ENCODE measurements around the gene ACR.

The ACR gene

DNA sequence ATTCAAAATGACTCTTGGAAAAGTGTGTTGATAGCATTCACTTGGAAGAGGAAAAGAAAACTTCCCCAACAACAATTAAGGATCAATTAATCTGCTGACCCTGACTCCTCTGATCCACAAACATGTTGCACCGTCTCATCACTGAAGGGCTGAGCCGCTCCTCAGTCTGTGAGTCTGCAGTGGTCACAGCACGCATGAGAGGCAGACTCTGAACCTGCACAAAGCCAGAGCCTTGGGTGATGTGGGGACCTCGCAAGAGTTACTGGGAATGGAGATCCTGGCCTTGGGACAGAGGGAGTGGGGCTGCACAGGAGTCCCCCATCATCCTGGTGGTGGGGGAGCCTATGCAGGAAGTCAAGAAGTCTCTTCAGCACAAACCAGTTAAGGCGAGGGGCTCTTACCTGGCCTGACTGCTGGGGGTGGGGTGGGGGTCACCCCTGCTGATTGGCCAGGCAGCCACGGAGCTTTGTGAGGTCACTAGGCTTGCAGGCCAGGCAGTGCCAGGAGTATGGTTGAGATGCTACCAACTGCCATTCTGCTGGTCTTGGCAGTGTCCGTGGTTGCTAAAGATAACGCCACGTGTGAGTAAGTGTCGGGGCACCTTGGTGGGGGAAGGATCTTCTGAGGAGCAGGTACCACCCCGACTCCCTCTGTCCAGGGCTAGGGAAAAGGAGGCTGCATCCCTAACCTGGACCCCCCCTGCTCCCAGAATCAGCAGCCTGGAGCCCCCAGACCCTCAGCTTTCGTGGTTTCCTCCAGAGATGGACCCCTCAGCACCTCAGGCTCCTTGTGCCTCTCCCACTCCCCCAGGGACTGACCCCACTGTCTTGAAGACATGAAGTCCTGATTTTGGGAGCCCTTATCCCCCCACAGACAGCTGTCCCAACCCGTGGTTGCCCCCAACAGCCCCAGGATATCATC is at the start of gene ACR:
TSS of gene ACR (plus strand) at position 477 of the 921 bp plus-strand sequence. CDS start at position 509, 32 bp downstream.
- DNase-seq (ENCODE audit: low spot score): no peak

DNA sequence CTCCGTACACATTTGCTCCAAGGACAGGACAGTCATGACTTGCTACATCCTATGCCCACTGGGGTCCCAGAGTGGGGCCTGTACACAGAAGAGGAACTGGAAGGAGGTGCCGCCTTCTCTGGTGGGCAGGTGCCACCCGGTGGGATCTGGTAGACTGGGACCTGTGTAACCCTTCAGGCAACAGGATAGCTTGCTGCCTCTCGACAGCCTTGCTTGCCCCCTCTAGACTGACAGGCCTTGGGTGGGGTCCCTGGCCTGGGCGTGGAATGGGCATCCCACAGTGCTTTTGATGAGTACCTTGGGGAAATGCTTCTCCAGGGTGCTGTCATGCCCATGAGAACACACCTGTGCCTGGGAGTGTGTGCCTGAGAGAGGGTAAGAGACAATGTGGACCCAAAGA is 49.6 kb upstream of the ACR start:
- DNase-seq (ENCODE audit: low spot score): no peak

DNA sequence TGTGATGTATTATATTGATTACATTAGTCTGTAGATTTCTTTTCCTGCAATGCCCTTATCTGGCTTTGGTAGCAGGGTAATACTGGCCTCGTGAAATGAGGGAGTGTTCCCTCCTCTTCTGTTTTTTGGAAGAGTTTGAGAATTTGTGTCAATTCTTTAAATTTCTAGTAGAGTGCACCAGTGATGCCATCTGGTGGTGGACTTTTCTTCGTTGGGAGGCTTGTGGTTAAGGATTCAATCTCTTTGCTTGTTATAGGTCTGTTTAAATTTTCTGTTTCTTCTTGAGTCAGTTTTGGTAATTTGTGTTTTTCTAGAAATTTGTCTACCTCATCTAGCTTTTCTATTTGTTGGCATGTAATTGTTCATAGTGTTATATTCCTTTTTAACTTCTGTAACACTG is 46.5 kb upstream of the ACR start:
- DNase-seq (ENCODE audit: low spot score): peak; percentile 67

DNA sequence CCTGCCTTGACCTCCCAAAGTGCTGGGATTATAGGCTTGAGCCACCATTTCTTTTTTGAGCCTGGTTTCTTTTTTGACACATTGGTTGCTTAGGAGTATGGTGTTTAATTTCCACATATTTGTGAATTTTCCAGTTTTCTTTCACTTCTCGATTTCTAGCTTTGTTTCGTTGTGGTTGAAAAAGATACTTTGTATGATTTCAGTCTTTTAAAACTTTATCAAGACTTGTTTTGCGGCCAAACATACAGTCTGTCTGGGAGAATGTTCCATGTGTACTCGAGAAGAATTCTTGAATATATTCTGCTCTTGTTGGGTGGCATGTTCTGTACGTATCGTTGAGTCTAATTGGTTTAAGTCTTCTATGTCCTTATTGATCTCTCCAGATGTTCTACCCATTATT is 44.5 kb upstream of the ACR start:
- DNase-seq (ENCODE audit: low spot score): no peak

DNA sequence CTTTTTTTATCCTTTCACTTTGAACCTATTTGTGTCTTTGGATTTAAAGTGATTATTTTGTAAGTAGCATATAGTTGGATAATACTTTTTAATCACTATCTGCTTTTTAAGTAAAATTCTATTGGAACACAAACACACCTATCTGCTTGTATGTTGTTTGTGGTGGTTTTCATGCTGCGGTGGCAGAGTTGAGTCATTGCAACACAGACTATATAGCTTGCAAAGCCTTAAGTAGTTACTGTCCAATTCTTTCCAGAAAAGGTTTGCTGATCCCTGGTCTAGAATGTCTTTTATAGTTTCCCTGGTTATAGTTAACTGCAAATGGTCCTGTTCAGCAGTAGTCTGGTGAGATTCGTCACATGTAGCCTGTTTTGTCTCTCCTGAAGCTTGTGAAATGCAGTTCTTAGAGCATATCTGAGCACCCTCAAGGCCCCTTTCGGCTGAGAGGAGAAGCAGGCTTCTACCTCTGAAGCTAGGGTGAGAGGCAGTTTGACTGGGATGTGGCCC is 43.9 kb upstream of the ACR start:
- DNase-seq (ENCODE audit: low spot score): no peak

DNA sequence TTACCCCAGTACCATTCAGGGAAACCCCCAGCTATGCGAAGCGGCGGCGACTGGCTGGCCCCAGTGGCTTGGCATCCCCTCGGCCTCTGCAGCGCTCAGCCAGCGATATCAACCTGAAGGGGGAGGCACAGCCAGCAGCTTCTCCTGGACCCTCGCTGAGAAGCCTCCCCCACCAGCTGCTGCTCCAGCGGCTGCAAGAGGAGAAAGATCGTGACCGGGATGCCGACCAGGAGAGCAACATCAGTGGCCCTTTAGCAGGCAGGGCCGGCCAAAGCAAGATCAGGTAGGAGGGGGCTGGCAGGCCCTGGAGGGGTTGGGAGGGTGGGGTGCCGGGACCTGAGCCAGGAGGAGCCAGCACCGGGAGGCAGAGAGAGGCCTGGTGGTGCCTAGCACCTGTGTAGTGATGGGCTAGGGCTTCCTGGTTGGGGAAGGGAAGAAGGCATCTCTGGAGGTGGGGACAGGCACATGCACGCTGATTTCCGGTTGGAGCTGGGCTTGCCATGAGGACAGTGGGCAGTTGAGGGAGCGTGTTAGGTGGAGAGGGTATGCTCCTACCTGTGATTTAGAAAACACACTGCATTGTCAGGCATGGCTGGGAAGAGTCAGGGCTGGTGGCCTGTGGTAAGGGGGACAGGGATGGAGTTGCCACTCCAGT is 43.1 kb upstream of the ACR start:
- no peak for DNase-seq (ENCODE audit: low spot score)

DNA sequence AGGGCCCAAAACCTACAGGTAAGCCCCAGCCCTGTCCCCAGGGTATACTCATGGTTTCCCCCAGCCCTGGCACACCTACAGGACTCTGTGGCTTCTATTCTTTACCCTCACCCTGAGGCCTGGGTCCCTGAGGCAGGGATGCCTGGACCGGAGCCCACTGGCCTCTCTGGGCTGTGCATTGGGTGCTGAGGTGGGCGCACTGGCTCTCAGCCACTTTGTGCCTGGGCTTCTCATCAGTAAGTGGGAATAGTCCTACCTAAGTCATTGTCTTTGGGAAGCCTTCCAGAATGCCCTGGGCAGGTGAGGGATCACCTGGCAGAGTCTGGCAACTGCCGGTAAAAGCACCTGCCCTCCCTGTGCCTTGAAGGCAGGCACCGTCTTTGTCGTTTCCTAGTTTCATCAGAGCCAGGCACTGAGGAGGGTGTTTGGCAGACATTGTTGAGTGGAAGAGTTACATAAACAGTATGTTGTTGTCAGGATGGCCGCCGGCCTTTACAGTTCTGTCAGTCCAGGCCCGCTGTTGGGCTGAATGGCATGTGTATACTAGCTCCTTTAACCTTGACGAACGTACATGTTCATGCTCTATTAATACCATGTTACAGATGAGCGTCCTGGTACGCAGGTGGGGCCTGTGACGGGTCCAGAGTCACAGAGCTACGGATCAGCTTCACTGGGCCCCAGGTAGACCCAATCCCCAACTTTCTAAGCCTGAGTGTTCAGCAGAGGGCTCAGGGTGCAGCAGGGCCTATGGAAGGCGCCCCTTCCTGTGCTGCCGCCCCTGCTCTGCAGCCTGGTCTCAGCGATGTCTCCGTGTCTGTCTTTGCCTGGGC is 42.4 kb upstream of the ACR start:
- DNase-seq (ENCODE audit: low spot score): no peak

DNA sequence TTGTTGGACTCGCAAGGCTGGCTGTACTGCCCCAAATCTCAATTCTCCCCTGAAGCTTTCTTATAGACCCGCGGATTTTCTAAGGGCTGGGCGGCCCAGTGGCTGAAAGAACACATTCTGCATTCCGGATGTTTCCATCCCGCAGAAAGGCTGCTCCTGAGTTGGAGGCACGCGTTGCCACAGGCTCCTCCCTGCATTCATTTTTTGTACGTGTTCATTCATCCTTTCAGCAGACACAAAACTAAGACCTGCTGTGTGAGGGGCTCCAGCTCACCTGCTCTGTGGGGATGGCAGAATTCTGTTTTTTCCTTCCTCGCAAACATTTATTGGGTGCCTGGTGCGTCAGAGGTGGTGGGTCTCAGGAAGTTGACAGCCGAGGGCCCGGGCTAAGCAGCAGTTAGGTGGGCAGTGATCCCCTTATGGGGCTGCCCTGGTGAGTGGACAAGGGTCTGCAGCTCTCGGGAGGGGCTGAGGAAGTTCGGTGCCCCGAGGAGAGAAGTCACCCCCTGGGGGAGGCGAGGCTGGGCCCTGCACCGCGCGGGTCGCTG is 41.7 kb upstream of the ACR start:
- no peak for DNase-seq (ENCODE audit: low spot score)

DNA sequence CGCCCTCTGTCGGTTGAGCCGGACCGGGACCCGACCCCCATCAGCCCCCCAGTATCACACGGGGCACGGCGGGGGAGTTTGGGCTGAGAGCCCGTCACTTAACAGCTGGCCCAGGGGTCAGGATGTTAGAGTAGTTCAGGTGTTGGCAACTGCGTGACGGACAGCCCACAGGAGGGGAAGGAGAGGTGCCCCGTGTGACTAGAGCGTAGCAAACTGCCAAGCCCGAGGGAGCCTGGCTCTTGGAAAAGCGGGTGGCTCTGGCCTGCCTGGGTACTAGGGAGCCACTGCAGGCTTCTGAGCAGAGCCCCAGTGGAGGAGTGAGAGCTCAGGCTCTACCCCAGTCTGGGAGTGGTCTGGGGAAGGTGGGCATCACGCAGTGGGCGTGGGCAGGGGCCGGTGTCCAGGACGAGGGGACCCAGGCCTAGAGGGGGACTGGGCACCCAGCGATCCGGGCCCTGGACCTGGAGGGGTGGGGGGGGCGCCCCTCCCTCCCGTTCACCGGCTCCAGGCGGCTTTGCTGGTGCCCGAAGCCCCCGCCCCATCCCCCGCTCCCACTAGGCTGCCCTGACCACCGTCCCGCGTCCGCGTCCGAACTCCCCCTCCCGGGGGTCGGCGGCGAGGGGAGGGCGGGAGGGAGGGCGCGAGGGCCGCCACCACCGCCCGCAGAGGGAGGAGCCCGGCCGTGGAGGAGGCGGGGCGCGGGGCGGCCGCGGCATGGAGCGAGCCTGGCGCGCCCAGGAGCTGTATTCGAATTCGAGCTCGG is 41.0 kb upstream of the ACR start:
- DNase-seq (ENCODE audit: low spot score): peak; percentile 73

DNA sequence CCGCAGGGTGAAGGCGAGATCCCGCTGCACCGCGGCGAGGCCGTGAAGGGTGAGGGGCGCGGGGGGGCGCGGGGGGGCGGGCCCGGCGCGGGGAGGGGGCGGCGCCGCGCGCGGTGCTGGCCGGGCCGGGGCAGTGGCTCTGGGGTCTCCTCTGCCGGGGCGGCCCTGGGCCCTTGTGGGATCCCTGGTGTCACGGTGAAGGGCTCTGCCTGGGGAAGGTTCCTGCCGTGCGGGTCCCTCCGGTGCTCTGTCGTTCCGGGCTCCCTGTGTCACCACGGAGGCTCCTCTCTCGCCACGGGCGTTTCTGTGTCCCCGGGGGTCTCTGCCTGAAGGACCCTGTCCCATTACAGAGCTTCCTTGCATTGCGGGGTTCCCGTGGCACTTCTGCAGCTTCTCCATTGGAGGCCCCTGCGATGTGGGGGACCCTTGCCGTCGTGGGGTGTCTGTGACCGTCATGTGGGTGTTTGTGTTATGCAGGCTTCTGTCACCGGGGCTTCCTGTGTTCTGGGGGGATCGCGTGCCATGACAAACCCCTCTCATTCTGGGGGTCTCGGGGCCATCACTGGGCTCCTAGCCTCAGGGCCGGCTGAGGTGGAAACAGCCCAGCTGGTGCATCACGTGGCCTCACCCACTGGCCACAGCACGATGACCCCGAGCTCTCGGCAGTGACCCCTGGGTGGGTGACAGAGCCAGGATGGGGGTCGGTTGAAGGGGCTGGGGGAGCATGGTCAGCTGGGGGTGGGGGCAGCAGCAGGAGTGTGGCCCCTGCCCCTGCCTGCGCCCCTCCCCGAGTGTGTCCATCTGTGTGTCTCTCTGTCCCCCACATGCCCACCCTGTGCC is 40.1 kb upstream of the ACR start:
- DNase-seq (ENCODE audit: low spot score): no peak

DNA sequence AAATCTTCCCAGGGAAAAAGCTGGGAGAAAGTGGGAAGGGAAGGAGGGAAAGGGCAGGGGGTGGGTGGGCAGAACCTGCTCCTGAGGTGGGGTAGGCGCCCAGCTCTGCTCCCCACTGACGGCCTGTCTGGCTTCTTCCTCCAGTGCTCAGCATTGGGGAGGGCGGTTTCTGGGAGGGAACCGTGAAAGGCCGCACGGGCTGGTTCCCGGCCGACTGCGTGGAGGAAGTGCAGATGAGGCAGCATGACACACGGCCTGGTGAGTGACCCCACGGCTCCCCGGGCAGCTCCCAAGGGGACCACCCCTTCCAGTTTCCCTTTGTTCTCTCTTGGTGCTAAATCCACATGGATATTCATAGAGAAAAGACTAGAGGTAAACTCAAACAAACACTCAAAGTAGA is 39.5 kb upstream of the ACR start:
- no peak for DNase-seq (ENCODE audit: low spot score)

DNA sequence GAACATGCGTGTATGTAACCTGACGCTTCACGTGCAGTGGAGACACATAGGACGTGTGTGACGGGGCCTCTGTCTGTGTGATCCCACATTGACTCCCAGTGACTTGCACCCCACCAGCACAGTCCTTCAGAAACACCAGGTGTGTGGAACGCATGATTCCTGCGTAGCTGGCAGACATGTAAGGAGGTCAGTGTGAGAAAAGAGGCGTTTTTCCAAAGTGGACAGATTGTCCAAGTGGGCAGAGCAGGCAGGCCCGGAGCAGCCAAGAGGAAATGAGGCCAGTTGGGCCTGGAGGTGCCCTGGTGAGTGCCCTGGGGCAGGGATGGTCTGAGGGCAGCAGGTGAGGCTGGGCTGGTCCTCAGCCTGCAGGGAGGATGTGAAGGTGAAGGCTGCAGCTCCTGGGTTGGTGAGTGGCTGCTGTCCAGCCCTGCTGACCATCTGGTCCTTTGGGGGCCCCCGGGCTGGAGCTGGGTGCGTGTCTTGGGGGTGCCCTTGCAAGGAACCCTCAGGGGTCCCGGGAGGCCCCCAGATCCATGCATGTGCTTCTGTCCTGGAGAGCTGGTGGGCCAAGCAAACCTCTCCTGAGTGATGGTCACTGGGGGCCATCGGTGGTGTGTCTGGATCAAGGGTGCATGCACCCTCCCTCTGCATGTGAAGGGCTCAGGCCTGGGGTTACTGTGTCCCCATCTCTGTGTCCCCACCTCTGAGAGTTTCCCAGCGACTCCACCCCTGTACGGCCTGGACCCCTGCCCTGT is 38.8 kb upstream of the ACR start:
- no peak for DNase-seq (ENCODE audit: low spot score)

DNA sequence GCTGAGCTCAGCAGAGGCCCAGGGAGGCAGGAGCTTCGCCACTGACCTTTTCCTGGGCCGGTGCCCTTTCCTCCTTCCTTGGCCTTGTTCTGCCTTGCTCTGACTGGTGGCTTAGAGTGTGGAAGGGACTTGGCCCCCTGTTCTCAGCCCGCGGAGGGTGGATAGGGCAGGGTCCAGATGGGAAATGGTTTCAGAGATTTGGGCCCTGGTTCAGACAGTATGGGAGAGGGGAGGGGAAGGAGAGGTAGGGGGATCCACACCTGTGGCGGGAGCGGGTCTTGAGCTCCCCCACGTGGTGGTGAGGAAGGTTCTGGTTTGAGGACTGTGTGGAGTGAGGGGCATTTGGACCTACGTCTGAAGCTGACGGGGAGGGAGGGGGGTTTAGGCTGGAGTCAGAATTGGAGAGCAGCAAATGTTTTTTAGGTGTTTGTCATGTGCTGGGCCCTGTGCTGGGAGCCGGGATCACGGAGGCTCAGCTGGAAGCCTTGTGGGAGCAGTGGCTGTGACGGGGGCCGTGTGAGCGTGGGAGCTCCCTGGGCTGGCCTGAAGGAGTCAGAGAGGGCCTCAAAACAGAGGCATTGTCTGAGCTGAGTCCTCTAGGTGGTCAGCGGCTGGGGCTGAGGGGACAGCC is 38.1 kb upstream of the ACR start:
- peak; percentile 87 for DNase-seq (ENCODE audit: low spot score)

DNA sequence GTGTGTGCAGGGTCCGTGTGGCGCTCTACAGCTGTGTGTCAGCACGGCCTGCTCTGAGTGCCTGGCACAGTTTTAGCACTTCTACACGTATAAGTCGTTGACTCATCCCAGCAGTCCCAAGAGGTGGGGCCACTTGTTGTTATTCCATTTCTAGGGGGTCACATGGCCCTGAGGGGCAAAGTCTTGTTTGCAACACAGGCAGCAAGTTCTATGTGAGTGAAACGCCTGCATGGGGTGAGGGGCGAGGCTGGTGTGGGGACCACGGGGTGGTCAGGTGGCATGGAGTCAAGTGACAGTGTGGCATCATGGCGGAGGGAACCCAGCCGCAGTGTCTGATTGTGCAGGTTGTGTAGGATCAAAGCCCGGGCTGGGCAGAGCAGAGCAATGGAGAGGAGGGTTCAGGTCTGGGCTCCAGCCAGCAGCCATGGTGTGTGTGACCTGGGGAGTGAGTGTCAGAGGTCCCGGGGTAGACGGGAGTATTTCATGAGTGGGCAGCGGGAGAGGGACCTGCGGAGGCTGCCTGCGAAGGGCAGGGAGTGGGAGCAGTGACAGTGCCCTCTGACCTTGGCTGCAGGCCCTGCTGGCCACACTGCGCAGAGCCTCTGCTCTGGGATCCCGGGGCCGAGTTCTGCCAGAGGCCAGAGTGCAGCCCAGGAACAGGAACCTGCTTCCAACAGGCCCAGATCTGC is 37.5 kb upstream of the ACR start:
- DNase-seq (ENCODE audit: low spot score): peak; percentile 88

DNA sequence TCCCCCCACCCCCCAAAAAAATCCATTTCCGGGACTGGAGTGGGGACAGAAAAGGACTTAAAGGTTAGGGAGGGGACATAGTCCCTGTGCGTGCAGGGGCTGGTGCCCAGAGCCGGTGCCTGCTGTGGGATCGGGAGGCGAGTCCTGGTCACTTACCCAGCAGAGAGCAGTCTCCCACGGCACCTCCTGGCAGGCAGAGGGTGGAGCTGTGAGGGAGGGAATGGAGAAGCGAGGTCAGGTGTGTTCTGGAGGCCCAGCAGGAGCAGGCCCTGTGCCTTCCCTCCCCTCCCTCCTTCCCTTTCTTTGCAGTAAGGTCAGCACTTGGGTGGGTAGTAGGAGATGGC is 37.0 kb upstream of the ACR start:
- DNase-seq (ENCODE audit: low spot score): peak; percentile 51

DNA sequence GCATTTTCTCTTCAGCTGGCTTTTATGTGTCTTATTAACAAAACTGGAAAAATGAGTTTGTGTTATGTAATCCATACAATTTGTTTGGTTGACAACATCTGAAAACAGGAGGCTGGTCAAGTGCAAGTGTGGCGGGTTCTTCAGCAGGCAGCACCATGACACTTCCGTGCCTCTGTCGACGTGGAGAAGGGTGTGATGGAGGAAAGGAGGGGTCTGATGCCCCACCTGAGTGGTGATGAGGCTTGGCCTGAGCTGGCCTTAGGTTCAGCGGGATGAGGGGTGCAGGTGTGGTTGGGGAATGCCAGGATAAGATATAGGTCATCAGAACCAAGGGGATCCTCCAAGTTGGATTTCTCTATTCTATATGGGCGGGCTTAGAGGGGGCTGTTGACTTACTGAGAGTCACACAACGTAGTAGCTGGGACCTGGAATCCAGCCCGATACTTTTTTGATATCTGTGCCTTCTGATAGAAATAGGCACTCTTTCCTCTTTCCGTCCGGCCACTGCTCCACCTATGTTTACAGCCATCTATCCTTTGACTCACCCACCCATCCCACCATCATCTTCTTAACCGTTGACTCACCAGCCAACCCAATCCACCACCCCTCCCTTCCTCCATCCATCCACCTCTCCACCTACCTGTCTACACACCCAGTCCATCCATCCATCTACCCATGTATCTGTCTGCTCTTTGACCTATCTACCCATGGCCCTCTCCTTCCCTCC is 36.4 kb upstream of the ACR start:
- DNase-seq (ENCODE audit: low spot score): no peak

DNA sequence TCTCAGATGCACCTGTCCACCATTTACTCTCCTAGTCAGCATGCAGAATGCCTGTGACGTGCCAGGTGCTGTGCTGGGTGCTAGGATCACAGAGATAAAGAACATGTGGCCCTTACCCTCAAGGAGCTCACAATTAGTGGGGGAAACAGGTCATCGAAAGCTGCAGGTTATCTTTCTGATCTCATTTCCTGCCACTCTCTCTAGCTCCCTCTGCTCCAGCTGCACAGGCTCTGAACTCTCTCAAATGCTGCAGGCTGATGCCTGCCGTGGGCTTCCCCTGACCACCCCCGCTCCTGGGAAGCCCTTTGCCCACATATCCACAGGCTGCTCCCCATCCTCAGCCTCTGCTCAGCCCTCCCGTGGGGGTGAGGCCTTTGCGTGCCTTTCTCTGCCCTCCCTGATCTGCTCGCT is 35.7 kb upstream of the ACR start:
- DNase-seq (ENCODE audit: low spot score): no peak

Measured in HuH-7 (cell line).